GM20000 (cell line): ENCODE data around the gene CCDC91.

Source experiments
- DNase-seq: peaks from one replicate; pipeline ENCODE4 v3.0.0; 2012; ENCODE audit warnings: low spot score
- TF ChIP-seq, protein P1 (sequence below): IDR thresholded peaks from 2 replicates; pipeline ENCODE4 v1.5.1; 2012; ENCODE audit warnings: mild to moderate bottlenecking, control low read depth; ENCODE audit errors: extremely low read depth, missing control alignments

CCDC91 gene

GRCh38 chr12:28242129-28242495, 51.9 kb downstream of the CCDC91 start:
- no peak for DNase-seq

DNA sequence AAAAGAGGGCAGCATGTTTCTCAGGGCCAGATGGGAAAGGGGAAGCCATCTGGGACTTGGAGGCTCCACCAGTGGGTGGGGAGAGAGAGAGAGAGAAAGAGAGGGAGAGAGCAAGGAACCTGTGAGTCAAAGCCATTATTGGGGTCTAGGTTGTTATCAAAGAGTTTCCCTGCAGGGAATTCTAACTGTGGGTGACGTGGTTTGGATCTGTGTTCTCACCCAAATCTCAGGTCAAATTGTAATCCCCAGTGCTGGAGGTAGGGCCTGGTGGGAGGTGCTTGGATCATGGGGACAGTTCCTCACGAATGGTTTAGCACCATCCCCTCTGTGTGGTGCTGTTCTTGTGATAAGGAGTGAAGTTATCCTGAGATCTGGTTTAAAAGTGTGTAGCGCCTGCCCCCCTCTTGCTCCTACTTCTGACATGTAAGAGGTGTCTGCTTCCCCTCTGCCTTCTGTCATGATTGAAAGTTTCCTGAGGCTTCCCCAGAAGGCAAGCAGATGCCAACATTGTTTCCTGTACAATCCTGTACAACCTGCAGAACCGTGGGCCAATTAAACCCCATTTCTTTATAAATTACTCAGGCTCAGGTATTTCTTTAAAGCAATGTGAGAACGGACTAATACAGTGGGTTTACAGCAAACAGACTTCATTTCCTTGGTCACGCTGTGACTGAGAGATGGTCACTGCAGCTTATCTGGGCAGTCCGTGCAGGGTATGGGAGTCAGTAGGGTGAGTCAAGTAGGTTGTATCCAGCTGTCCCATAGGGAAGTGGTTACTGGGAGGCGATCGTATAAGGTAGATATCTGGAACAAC, 52.4 kb downstream of the CCDC91 start:
- TF ChIP-seq, protein P1, sequence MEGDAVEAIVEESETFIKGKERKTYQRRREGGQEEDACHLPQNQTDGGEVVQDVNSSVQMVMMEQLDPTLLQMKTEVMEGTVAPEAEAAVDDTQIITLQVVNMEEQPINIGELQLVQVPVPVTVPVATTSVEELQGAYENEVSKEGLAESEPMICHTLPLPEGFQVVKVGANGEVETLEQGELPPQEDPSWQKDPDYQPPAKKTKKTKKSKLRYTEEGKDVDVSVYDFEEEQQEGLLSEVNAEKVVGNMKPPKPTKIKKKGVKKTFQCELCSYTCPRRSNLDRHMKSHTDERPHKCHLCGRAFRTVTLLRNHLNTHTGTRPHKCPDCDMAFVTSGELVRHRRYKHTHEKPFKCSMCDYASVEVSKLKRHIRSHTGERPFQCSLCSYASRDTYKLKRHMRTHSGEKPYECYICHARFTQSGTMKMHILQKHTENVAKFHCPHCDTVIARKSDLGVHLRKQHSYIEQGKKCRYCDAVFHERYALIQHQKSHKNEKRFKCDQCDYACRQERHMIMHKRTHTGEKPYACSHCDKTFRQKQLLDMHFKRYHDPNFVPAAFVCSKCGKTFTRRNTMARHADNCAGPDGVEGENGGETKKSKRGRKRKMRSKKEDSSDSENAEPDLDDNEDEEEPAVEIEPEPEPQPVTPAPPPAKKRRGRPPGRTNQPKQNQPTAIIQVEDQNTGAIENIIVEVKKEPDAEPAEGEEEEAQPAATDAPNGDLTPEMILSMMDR: no peak
- DNase-seq: no peak

More at GRCh38 chr12:28242129-28242495, 51.9 kb downstream of the CCDC91 start:
- TF ChIP-seq, protein P1: no peak

- no peak for DNase-seq
- TF ChIP-seq, protein P1: no peak
Observed at GRCh38 chr12:28243310-28243633, 53.0 kb downstream of the CCDC91 start.

DNA sequence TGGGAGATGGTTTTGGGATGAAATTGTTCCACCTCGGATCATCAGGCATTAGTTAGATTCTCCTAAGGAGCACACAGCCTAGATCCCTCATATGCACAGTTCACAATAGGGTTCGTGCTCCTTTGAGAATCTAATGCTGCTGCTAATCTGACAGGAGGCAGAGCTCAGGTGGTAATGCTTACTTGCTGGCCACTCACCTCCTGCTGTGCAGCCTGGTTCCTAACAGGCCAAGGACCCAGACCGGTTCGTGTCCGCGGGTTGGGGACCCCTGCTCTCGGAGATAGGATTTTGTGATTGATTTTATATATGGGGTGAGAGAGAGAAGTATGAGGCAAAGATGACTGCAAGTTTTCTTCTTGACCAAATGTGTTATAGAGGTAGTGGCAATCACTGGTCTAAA, 57.5 kb downstream of the CCDC91 start:
- TF ChIP-seq, protein P1: no peak

DNA sequence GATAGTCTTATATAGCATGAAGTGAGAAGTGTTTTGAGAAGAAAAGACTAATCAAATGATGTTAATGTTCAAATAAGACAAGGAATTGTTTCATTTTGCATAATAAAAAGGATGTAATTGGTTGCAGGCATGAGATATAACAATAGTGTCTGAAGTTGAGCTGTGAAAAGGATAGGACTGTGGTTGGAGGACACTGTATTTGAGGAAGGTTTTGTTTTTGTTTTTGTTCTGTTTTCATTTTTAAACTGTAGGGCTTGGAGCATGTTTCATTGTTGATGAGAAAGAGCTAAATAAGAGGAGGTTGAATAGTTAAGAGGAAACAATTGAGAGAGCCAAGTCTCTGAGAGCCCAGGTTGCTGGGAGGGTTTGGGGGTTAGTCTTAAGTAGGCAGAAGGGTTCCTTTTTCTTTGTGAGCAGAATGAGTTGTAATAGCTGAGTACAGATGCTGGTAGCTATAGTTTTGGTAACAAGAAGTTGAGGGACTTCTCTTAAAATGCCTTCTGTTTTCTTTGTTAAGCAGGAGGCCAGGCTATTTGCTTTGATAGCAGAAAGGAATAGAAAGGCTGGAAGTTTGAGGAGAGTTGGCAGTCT, 58.4 kb downstream of the CCDC91 start:
- TF ChIP-seq, protein P1: no peak
- no peak for DNase-seq

More for the DNA sequence above, 57.5 kb downstream of the CCDC91 start:
- DNase-seq: no peak

DNA sequence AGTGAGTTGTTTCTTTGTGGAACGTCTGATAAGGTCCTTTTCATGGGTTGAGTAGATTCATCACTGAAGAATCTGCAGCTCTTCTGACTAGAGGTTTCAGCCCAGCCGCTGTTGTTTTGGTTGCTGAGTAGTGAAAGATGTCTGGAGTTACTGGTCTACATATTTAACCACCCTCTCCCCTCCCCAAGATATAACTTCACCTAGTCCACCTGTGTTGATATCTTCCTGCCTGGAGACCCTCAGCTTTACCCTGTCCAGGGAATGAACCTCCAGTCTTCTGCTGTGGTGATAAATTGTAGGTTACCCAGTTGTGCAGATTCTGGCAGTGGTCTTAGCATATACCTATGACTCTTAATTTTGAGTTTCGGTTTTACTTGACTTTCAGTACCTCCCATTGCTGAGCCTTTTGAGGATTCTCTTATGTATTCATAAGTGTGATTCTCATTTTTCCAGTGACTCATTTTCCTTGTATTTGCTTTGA, 62.9 kb downstream of the CCDC91 start:
- DNase-seq: peak; percentile 22
- TF ChIP-seq, protein P1: no peak

DNA sequence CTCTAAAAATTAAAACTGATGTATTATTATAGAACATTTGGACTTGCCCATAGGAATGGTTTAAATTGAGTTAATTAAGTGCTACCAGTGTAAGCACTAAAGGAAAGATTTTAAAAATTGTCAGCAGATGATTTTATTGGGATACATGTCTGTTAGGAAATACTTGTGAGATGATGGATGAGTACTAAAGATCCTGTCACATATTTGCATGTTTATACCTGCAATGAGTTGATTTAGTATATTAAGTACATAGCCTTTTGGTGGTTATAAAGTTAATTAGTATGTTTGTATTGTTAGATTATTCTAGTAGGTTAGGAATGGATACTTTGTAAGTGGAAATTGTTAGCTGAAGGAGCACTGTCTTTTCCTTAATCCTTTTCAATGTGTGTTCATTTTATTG, 67.2 kb downstream of the CCDC91 start:
- no peak for DNase-seq
- TF ChIP-seq, protein P1: no peak
